Activated T-cell treated with anti-CD3 and anti-CD28 coated beads, Interleukin-2, amount 50 U/mL, for 4 hours (primary cell): ENCODE data around the gene ENPP5. TPM values are rescaled to one million over a fixed set of nuclear protein-coding genes. Genes with fewer than 3 reads are reported as not detected.
A peak's percentile ranks its signal among the peaks of the same experiment; 100 is the strongest.
"Not testable (repeated sequence)": the region's sequence is repeated elsewhere in the genome, so short reads cannot be mapped to it uniquely, and the experiment has no call there.

ENCODE experiments used
- ATAC-seq, 2 donors: fragments of 200-7000 bp; cut with Tn5 transposase; one replicate each; pipeline ENCODE4 v1.10.0; 2021
- DNase-seq: peaks from one replicate; pipeline ENCODE4 v3.0.0-alpha.2; 2020
- H3K27me3 Mint-ChIP-seq: one replicate; pipeline ENCODE4 v1.8.0; 2021; ENCODE audit warnings: low read depth, mixed read lengths
- H3K36me3 Mint-ChIP-seq: one replicate; pipeline ENCODE4 v1.8.0; 2022; ENCODE audit warnings: mixed read lengths; ENCODE audit not compliant: insufficient read depth
- H3K4me1 Mint-ChIP-seq: one replicate; pipeline ENCODE4 v1.8.0; 2021; ENCODE audit warnings: low read depth, mixed read lengths
- H3K4me3 Mint-ChIP-seq: one replicate; pipeline ENCODE4 v1.8.0; 2021; ENCODE audit warnings: mild to moderate bottlenecking, moderate library complexity, mixed read lengths
- H3K9me3 Mint-ChIP-seq: one replicate; pipeline ENCODE4 v1.8.0; 2021; ENCODE audit warnings: mixed read lengths
- total RNA-seq, 3 donors: library from RNA; stranded (reverse); gene quantifications; one replicate each; pipeline ENCODE4 v1.2.1, GENCODE V29; 2021

The ENPP5 gene
- total RNA-seq, 3 donors from 2014 or later, result not detected

DNA sequence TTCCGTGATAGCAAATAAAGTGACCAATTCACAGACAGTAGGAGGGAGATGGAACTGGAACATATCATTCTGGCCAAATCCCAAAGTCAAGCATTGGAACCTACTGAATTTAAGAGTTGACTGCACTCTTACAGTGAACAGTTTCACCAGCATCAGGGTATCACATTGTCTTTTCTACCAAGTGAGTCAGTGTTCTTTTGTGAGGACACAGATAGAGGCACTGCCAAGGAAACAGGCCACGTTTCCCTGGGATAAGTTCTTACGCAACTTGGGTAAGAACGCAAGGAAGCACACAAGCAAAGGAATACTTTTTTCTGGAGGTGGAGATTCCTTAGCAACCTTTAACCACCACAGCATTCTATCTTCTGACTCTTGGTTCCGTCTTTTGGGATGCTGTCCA lies 28.6 kb upstream of the ENPP5 start:
- DNase-seq, result no peak
- peaks cover 5% of the 10 kb centered on the region for H3K9me3 Mint-ChIP-seq

DNA sequence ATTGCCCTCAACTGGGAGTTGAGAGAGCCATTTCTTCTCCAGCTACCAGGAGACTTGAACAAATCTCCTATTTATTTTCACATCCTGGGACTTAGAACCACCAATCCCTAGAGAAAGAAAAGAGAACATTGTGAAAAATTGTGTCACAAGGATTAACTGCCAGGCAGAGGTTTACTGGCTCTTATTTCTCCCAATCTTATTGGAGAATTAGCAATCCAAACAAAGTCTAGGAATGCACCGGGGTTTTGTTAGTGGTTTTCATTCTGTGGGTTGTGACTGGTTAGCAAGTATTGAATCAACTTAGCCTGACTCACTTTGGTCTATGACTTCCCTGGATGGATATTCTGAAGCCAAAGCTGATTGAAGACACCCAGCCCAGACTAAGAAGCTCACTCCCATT lies 21.2 kb upstream of the ENPP5 start:
- Mint-ChIP-seq H3K27me3 (peaks cover 11% of the 10 kb centered on the region), H3K4me3 (no peak overlapping the region), H3K9me3 (no peaks in the 10 kb centered on the region), H3K4me1 (no peaks in the 10 kb centered on the region), H3K36me3 (no peaks in the 10 kb centered on the region)
- ATAC-seq, result no peak
- no peak for DNase-seq

More for the DNA sequence above, 28.6 kb upstream of the ENPP5 start:
- Mint-ChIP-seq H3K4me1 (no peaks in the 10 kb centered on the region), H3K4me3 (no peak overlapping the region), H3K36me3 (no peaks in the 10 kb centered on the region), H3K27me3 (peaks cover 7% of the 10 kb centered on the region)
- no peak for ATAC-seq

DNA sequence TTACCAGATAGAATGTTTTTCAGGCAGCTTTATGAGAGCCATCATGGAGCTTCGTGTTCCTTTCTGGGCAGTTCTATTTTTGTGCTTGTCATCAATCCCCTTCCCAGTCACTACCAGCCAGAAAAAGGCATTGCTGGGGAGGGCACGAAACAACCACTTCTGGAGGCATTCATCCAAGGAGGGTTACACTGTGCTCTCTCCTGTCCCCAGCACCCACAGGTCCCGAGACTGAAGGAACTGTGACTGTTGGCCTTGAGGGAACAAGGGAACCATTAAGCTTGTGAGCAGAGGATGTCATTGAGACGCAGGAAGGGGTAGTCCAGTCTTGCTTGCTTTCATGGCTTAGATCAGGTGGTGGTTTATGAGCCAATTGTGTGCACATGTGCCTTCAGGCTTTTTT lies 20.1 kb upstream of the ENPP5 start:
- no peaks in the 10 kb centered on the region for H3K4me1 Mint-ChIP-seq
- H3K36me3 Mint-ChIP-seq, result no peaks in the 10 kb centered on the region
- no peak overlapping the region for H3K4me3 Mint-ChIP-seq
- DNase-seq (no peak), ATAC-seq (no peak)
- peaks cover 11% of the 10 kb centered on the region for H3K27me3 Mint-ChIP-seq
- H3K9me3 Mint-ChIP-seq, result no peaks in the 10 kb centered on the region

DNA sequence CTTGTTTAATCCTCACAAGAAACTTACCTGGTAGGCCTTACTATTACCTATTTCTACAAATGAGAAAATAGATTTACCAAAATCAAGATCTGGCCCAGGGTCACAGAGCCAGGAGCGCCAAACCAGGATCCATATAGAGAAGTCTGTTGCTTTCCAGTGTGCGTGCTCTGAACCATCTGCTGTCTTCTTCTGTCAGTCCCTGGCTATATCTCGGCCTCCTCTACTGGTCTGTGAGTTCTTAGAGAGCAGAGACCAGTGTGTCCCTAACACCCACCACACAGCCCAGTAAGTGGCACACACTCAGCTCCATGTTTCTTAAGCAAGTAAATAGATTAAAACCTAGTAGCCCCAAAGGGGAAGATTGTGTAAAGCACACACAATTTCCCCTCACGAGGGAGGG lies 18.9 kb upstream of the ENPP5 start:
- H3K4me1 Mint-ChIP-seq, result no peaks in the 10 kb centered on the region
- no peak overlapping the region for H3K4me3 Mint-ChIP-seq
- H3K36me3 Mint-ChIP-seq, result no peaks in the 10 kb centered on the region
- no peaks in the 10 kb centered on the region for H3K9me3 Mint-ChIP-seq
- H3K27me3 Mint-ChIP-seq, result peaks cover 11% of the 10 kb centered on the region
- no peak for DNase-seq
- no peak for ATAC-seq

DNA sequence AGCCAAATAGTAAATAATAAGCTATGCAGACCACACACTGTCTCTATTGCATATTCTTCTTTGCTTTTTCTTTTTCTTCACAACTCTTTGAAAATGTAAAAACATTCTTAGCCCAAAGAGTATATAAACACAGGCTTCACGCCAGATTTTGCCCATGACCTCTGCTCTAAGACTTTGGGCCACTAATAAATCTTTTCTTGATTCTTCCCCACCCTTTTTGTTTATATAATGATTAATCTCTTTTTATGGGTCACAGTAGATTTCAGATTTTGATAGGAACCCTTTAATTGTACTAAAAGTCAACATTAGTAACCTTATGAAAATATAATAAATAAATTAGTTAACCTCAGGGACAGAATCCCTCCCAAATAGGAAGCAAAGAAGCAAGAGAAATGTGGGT lies 15.8 kb upstream of the ENPP5 start:
- H3K36me3 Mint-ChIP-seq, result no peaks in the 10 kb centered on the region
- H3K4me1 Mint-ChIP-seq, result no peaks in the 10 kb centered on the region
- DNase-seq, result no peak
- peaks cover 16% of the 10 kb centered on the region for H3K27me3 Mint-ChIP-seq
- ATAC-seq, result no peak
- H3K9me3 Mint-ChIP-seq, result no peaks in the 10 kb centered on the region
- H3K4me3 Mint-ChIP-seq, result no peak overlapping the region

DNA sequence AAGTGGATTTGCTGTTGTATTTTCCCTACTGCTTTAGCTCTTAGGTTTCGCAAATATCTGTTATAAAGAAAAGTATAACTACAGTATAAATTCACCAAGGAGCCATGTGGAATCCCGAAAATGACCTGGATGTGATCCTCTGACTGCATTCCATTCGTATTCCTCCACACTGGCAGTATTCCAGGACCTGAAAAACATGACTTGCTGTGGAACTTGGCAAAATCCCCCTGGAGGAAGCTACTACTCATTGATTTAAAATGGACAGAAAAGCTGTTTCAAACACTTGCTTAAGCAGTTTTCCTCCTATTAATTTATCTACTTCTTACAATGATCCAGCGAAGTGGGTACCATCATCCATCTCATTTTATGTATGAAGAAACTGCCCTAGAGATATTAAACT lies 13.3 kb upstream of the ENPP5 start:
- H3K27me3 Mint-ChIP-seq, result peaks cover 16% of the 10 kb centered on the region
- no peak overlapping the region for H3K4me3 Mint-ChIP-seq
- H3K4me1 Mint-ChIP-seq, result no peaks in the 10 kb centered on the region
- no peak for DNase-seq
- H3K9me3 Mint-ChIP-seq, result no peaks in the 10 kb centered on the region
- H3K36me3 Mint-ChIP-seq, result no peaks in the 10 kb centered on the region
- ATAC-seq, result no peak

DNA sequence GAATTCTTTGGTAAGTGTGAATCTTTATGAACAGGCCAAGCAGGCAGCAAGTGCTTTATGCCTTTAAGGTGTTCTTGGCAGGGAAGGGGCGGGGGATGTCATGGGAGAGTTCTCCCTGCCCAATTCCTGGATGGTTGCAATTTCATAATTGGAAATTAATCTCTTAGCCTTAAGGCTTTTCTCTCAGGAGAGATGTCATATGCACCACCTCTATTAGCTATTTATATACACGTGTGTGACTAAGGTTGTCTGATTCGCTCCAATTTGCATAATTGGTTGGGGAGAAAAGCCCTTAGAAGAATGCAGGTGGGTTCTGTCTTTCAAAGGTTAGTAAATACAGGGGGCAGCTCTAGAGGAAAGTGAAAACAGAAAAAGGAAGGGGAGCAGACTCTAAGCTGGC lies 5.2 kb upstream of the ENPP5 start:
- H3K4me1 Mint-ChIP-seq, result peaks cover 17% of the 10 kb centered on the region
- H3K9me3 Mint-ChIP-seq, result no peaks in the 10 kb centered on the region
- peaks cover 14% of the 10 kb centered on the region for H3K27me3 Mint-ChIP-seq
- no peaks in the 10 kb centered on the region for H3K36me3 Mint-ChIP-seq
- no peak for DNase-seq
- no peak overlapping the region for H3K4me3 Mint-ChIP-seq
- peak in 1 of 2 donors; percentile 30 for ATAC-seq

DNA sequence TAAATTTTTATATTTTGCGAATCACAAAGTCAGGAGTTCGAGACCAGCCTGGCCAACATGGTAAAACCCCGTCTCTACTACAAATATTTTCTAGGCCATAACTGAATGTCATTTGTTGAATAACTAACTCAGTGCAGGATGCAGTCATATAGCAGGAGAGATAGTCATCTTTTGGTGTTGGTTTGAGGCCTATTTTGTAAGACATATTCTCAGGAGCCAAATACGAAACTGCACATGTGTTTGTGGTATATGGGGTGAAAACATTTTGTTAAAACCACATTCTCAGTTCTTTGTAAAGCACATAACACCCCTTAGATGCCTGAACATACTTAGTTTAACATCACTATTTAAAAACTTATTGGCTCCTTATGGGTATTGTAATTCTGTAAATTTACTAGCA lies 4.7 kb upstream of the ENPP5 start:
- H3K4me1 Mint-ChIP-seq, result peaks cover 19% of the 10 kb centered on the region
- ATAC-seq, result peak; percentile 66 to 81
- no peaks in the 10 kb centered on the region for H3K9me3 Mint-ChIP-seq
- H3K36me3 Mint-ChIP-seq, result no peaks in the 10 kb centered on the region
- H3K27me3 Mint-ChIP-seq, result peaks cover 17% of the 10 kb centered on the region
- DNase-seq, result no peak
- H3K4me3 Mint-ChIP-seq, result no peak overlapping the region

DNA sequence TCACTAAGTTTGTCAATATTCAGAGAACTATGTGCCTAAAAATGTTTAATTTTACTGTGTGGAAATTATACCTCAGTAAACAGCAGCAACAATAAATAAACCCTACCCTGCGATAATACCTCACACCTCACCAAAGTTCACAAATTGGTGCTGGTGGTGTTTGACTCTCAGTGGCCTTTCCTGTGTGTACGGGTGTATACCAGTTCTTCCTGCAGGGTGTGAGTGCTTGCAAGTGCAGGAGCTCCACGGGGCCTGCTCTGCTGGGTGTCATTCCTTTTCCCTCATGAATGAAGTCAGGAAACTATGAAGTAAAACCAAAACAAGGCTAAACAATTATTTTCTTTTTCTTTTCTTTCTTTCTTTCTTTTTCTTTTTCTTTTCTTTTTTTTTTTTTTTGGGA lies 4.1 kb upstream of the ENPP5 start:
- no peak overlapping the region for H3K4me3 Mint-ChIP-seq

DNA sequence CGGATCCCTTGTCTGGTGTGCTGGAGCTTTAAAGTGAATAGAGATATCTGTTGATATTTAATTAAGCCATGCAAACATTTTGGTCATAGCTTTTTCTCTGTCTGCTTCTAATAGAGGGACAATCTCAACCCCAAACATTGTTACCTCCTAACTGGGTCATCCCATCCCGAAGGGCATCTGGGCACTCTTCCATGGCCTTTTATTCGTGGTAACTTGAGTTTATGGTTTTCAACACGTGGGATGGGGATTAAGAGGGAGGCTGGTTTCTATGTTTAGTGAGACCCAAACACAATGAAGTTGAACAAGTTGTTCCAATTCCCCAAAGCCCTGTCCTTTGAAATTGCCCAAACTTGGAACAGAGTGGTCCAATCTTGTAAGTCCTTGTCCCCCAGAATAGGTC lies 1.4 kb upstream of the ENPP5 start:
- Mint-ChIP-seq H3K36me3 (no peaks in the 10 kb centered on the region), H3K4me3 (no peak overlapping the region), H3K4me1 (peaks cover 23% of the 10 kb centered on the region), H3K9me3 (no peaks in the 10 kb centered on the region), H3K27me3 (peaks cover 31% of the 10 kb centered on the region)
- ATAC-seq (no peak), DNase-seq (no peak)

More for the DNA sequence above, 4.1 kb upstream of the ENPP5 start:
- no peak for DNase-seq
- H3K36me3 Mint-ChIP-seq, result no peaks in the 10 kb centered on the region
- no peak for ATAC-seq
- H3K4me1 Mint-ChIP-seq, result peaks cover 24% of the 10 kb centered on the region
- peaks cover 22% of the 10 kb centered on the region for H3K27me3 Mint-ChIP-seq
- H3K9me3 Mint-ChIP-seq, result no peaks in the 10 kb centered on the region

DNA sequence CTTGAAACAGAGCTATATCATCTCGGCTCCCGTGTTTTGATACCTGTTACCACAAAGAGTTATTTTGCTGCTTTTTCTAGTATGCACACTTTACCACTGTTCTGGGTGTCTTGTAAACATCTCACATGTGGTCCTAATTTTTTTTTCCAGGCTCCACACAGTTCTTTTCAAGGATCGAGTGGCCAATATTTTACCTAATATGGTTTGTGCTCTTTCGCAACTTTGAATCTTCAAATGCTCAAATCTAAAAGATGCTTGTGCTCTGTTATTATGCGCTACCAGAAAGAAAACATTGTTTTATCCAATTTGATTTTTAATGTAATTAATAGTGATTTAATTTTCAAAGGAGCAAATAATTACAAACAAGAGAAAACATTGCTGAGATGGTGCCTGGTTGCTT lies 10.7 kb downstream of the ENPP5 start:
- DNase-seq, result no peak
- Mint-ChIP-seq H3K4me3 (no peak overlapping the region), H3K27me3 (peaks cover 4% of the 10 kb centered on the region), H3K9me3 (no peaks in the 10 kb centered on the region), H3K36me3 (no peaks in the 10 kb centered on the region), H3K4me1 (no peaks in the 10 kb centered on the region)
- ATAC-seq, result no peak

DNA sequence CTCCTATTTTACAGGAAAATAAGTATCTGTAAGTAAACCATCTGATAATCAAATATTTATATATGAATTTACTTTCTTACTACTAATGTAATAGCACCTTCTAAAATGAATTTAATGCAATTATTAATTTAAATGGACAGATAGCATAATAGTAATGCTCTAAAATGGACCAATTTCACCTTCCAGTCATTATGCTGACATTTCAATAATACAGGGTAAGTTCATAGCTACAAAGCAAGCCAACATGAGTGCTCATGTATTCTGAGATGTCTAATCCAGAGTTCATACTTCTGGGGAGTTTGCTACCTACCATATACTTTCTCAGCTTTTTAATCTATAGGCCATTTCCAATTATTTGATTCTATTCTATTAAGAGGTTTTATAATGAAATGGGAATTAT lies 11.6 kb downstream of the ENPP5 start:
- no peak overlapping the region for H3K4me3 Mint-ChIP-seq
- ATAC-seq (no peak), DNase-seq (no peak)
- no peaks in the 10 kb centered on the region for H3K9me3 Mint-ChIP-seq
- no peaks in the 10 kb centered on the region for H3K4me1 Mint-ChIP-seq
- H3K27me3 Mint-ChIP-seq, result peaks cover 4% of the 10 kb centered on the region
- H3K36me3 Mint-ChIP-seq, result no peaks in the 10 kb centered on the region

DNA sequence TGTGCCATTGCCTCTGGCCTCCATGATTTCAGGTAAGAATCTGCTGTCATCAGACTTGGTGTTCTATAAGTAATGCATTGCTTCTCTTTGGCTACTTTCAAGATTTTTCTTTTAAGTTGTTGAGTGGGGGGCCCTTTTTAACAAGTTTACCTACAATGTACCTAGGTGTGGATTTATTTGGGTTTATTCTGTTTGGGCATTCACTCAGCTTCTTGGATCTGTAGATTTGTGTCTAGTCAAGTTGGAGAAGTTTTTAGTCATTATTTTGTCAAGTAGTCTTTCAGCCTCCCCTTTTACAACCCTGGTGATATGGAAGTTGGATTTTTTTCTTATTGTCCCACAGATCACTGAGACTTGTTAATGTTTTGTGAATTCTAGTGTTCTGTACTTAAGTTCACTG lies 14.1 kb downstream of the ENPP5 start:
- no peak for ATAC-seq
- H3K9me3 Mint-ChIP-seq, result no peaks in the 10 kb centered on the region
- no peaks in the 10 kb centered on the region for H3K36me3 Mint-ChIP-seq
- H3K4me3 Mint-ChIP-seq, result no peak overlapping the region
- no peaks in the 10 kb centered on the region for H3K27me3 Mint-ChIP-seq
- no peak for DNase-seq
- no peaks in the 10 kb centered on the region for H3K4me1 Mint-ChIP-seq

DNA sequence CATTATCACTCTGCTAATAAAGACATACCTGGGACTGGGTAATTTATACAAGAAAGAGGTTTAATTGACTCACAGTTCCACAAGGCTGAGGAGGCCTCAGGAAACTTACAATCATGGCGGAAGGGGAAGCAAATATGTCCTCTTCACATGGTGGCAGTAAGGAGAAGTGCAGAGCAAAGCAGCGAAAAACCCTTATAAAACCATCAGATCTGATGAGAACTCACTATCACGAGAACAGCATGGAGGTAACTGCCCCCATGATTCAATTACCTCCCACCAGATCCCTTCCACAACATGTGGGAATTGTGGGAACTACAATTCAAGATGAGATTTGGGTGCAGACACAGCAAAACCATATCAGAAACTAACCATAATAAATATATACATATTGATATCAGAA lies 21.7 kb downstream of the ENPP5 start:
- DNase-seq, H3K27me3 Mint-ChIP-seq, H3K9me3 Mint-ChIP-seq, ATAC-seq, H3K4me3 Mint-ChIP-seq, H3K4me1 Mint-ChIP-seq, H3K36me3 Mint-ChIP-seq: not testable (repeated sequence)

DNA sequence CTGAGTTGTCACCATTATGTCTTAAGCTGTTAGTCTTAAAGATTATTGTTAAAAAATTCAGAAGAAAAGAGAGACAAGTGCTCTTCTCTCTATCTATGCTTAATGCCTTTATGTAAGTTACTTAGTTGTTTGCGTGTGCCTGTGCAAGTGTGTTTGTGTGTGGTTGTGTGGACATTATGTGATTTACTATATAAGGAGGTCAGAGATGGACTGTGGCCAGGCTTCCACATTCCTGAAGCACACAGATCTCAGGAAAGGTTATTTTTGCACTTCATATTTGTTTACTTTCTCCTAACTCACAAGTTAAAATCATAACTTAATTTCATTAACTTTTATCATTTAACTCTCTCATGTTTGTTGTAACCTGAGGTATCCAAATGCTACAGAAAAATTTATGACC lies 26.5 kb downstream of the ENPP5 start:
- H3K4me3 Mint-ChIP-seq, result no peak overlapping the region
- H3K9me3 Mint-ChIP-seq, result no peaks in the 10 kb centered on the region
- no peaks in the 10 kb centered on the region for H3K27me3 Mint-ChIP-seq
- no peak for ATAC-seq
- no peak for DNase-seq
- peaks cover 9% of the 10 kb centered on the region for H3K36me3 Mint-ChIP-seq
- no peaks in the 10 kb centered on the region for H3K4me1 Mint-ChIP-seq

DNA sequence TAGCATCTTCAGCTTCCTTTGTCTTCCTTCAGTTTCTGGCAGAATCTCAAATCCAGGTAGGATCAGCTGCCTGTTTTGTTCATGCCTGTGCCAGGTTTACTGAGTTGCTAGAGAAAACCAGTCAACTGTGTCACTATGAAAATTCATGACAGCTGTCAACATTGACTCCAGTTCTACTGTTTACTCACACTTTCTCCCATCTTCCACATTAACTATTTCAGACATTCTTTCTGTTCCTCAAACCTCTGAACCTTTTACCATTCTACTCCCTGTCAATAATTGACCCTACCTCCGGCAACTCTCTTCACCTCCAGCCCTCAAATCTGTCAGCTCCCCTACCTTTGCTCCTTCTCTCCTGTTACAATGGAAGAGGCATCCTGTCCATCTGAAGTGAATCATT lies 32.5 kb downstream of the ENPP5 start:
- H3K9me3 Mint-ChIP-seq, result no peaks in the 10 kb centered on the region

More for the DNA sequence above, 32.5 kb downstream of the ENPP5 start:
- ATAC-seq (no peak), DNase-seq (no peak)
- Mint-ChIP-seq H3K27me3 (no peaks in the 10 kb centered on the region), H3K4me1 (peaks cover 40% of the 10 kb centered on the region), H3K4me3 (no peak overlapping the region), H3K36me3 (peaks cover 8% of the 10 kb centered on the region)
